Heart right ventricle (tissue), 16 donors: ENCODE data around the gene RUNDC3A. TPM values are rescaled to one million over a fixed set of nuclear protein-coding genes. Genes with fewer than 3 reads are reported as not detected.

Experiments used
- ATAC-seq, 8 donors: fragments of 200-7000 bp; cut with Tn5 transposase; one replicate each; pipeline ENCODE4 v1.9.1; 2020; ENCODE audit warnings: mild to moderate bottlenecking in 8 of 8, moderate library complexity in 8 of 8, moderate number of reproducible peaks in 1 of 8
- DNase-seq, 2 donors: peaks; one replicate each; pipeline ENCODE4 v3.0.0-alpha.2; 2020
- H3K27ac ChIP-seq, 10 donors: fragments of 200-600 bp; sonication (generic) in 2 of 10; one replicate each; pipeline versions ENCODE4 v1.5.0 to v1.8.0; 2020 to 2022; ENCODE audit warnings: mild to moderate bottlenecking in 3 of 10
- H3K27me3 ChIP-seq, 7 donors: fragments of 200-600 bp; one replicate each; pipeline ENCODE4 v1.8.0; 2021 to 2022; ENCODE audit warnings: mild to moderate bottlenecking in 2 of 7
- H3K36me3 ChIP-seq, 9 donors: fragments of 200-600 bp; sonication (generic) in 1 of 9; one replicate each; pipeline versions ENCODE4 v1.5.0 to v1.8.0; 2020 to 2022; ENCODE audit warnings: mild to moderate bottlenecking in 2 of 9
- H3K4me1 ChIP-seq, 9 donors: fragments of 200-600 bp; sonication (generic) in 1 of 9; one replicate each; pipeline versions ENCODE4 v1.5.0 to v1.8.0; 2020 to 2022; ENCODE audit warnings: mild to moderate bottlenecking in 4 of 9
- H3K4me3 ChIP-seq, 10 donors: fragments of 200-600 bp; sonication (generic) in 2 of 10; one replicate each; pipeline versions ENCODE4 v1.5.0 to v1.8.0; 2020 to 2022; ENCODE audit warnings: mild to moderate bottlenecking in 7 of 10, moderate library complexity in 2 of 10
- H3K9me3 ChIP-seq, 11 donors: fragments of 200-600 bp in 10 of 11; sonication (generic) in 2 of 11; one replicate each; pipeline versions ENCODE4 v1.5.0 to v1.8.0; 2013 to 2022; ENCODE audit warnings: mild to moderate bottlenecking in 2 of 11, control low read depth in 1 of 11, moderate library complexity in 1 of 11
- WGBS, 2 donors: extraction: QIAGEN DNeasy Blood & Tissue Kit; methylation state at CpG; one replicate each; pipeline ENCODE4 v1.1.7; 2013; ENCODE audit warnings: inconsistent platforms in 1 of 2; 5-methylcytosine and 5-hydroxymethylcytosine counted together
- intact Hi-C, 10 donors: fragments of 100-400 bp; cut with DNase I; formaldehyde crosslinking; loops; one replicate each; pipeline versions ENCODE4 v1.11.1 to v1.14.2; 2022
- polyA plus RNA-seq, 2 donors: library from polyadenylated mRNA; stranded (reverse); fragments of 200-250 nt; gene quantifications; one replicate each; pipeline ENCODE4 v1.2.3, GENCODE V29; 2013
- total RNA-seq, 10 donors: library from RNA; stranded (reverse); fragmentation: NEBNext Ultra II Directional in 3 of 10; extraction: Animal tissue kit (Norgen Biotek cat#: 25700) in 3 of 10; gene quantifications; one replicate each; pipeline versions ENCODE4 v1.2.1 to v1.2.4, GENCODE V29; 2021 to 2023
- TF ChIP-seq, protein P1 (sequence below), 9 donors: fragments of 200-600 bp; sonication (generic) in 2 of 9; IDR thresholded peaks; one replicate each; pipeline versions ENCODE4 v1.5.0 to v1.8.0; 2021 to 2022; ENCODE audit warnings: antibody characterized with exemption in 9 of 9, mild to moderate bottlenecking in 5 of 9, moderate library complexity in 1 of 9
- donor health status: Arrhythmogenic right ventricular cardiomyopathy.
- donor health status: ischemic (EF 13 %, LVEDD 7.1; RV severe dilation, severe dysfunction).
- donor health status: healthy with polysubstance abuse.
- donor health status: DM: no; HTN: yes; CAD: no.
- donor health status: DM: no; HTN: no; CAD: no.
- donor health status: ischemic (EF 25% LVEDD 6.9; RV normal size, moderate dysfunction).
- donor health status: ischemic (EF 25% LVEDD 5.7; RV mildly dilated, moderate dysfunction).
- donor health status: healthy.
- donor health status: DM: yes; HTN: yes; CAD: no.
- donor health status: Ischemic cardiomyopathy.
- donor health status: ischemic (EF 35%, LVEDD 5.7; RV mildly dilated, moderate dysfunction).
- donor health status: nonischemic (EF 11% LVEDD 7.7; RV severe dilation, severe dysfunction).
- donor health status: DM: yes; HTN: yes; CAD: no.
- donor health status: PGD.
- donor health status: ischemic (EF 29% LVEDD 5.4; RV normal size, mild dysfunction).
- donor health status: nonischemic (EF 23%, LVEDD 6.1; RV moderate dilation, normal function).

RUNDC3A gene
- total and polyA plus RNA-seq, 12 donors: 0.15 to 1.9 (median 0.54) TPM; not detected in 2

DNA sequence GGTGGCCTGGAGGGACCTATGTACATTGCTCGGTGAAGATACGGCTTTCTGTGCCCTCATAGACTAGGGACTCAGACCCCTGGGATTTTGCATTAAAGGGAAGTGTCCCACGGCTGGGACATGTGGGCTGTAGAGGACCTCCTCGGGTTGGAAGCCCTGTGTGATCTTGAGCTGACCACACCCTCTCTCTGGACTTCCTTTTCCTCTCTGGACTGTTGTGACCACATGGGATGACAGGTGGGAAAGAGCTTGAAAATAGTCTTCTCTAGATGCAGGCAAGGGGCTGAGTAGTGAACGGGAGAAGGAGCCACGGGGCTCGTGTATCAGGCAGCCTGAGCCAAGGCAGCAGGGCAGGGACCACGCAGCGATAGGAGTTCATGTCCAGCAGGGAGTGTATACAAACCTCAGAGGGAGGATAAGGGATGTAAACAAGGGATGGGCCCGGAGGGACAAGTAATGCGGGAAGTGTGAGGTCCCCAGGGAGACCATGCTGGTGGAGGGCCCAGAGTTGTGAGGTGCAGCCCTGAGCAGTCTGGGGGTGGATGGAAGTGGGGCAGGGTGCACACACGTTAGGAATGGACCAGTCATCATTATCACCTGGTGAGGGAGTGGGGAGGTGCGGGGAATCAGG lies 36.0 kb upstream of the RUNDC3A start:
- DNase-seq: no peak
- H3K4me3 ChIP-seq: no peak overlapping the region
- TF ChIP-seq, protein P1, sequence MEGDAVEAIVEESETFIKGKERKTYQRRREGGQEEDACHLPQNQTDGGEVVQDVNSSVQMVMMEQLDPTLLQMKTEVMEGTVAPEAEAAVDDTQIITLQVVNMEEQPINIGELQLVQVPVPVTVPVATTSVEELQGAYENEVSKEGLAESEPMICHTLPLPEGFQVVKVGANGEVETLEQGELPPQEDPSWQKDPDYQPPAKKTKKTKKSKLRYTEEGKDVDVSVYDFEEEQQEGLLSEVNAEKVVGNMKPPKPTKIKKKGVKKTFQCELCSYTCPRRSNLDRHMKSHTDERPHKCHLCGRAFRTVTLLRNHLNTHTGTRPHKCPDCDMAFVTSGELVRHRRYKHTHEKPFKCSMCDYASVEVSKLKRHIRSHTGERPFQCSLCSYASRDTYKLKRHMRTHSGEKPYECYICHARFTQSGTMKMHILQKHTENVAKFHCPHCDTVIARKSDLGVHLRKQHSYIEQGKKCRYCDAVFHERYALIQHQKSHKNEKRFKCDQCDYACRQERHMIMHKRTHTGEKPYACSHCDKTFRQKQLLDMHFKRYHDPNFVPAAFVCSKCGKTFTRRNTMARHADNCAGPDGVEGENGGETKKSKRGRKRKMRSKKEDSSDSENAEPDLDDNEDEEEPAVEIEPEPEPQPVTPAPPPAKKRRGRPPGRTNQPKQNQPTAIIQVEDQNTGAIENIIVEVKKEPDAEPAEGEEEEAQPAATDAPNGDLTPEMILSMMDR (IDR thresholded peaks at IDR 0.05): no peak
- peaks cover 0 to 23% (median 11%) of the 10 kb centered on the region in 9 donors for H3K4me1 ChIP-seq
- WGBS, 2 donors: 38 to 40% methylated on average over 13 of the region's 13 CpGs
- no peaks in the 10 kb centered on the region for H3K27me3 ChIP-seq
- no peaks in the 10 kb centered on the region for H3K9me3 ChIP-seq
- H3K36me3 ChIP-seq: no peaks in the 10 kb centered on the region
- intact Hi-C loops: loop anchor here in 1 of 10 donors (10.0 kb wide), 1 partner anchor 48 kb away; no protein-coding TSS in a partner anchor
- peak overlapping the region in 7 of 10 donors; percentile 9 to 53 (median 36) for H3K27ac ChIP-seq
- ATAC-seq: peak; percentile 32 to 83 (median 68)

DNA sequence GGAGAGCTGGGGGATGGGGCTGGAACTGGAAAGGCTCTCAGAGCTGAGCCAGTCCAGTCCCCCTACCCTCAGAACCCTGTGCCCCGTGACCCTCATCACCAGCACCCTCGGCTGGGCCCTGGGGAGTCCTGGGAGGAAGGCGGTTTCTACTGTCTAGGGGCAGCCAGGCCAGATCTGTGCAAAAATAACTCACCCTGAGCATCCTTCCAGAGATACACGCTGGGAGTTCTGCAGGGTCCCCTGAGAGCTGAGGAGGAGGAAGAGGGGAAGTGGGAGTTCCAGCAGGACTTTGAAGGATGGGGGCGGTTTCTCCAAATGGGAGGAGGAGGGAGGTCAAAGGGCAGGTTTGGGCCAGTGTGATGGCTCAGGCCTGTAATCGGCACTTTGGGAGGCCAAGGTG lies 35.4 kb upstream of the RUNDC3A start:
- ATAC-seq (peak in 7 of 8 donors; percentile 27 to 71 (median 43)), DNase-seq (peak in 1 of 2 donors; percentile 21)
- Histone ChIP-seq H3K4me1 (peaks cover 0 to 23% (median 11%) of the 10 kb centered on the region in 9 donors), H3K27ac (peak overlapping the region in 6 of 10 donors; percentile 9 to 53 (median 38)), H3K36me3 (no peaks in the 10 kb centered on the region), H3K27me3 (no peaks in the 10 kb centered on the region), H3K9me3 (no peaks in the 10 kb centered on the region), H3K4me3 (no peak overlapping the region)
- TF ChIP-seq, protein P1 (IDR thresholded peaks at IDR 0.05): no peak
- intact Hi-C loops: loop anchor here in 1 of 10 donors (10.0 kb wide), 1 partner anchor 48 kb away; no protein-coding TSS in a partner anchor
- WGBS, 2 donors: 47 to 56% methylated on average over 6 of the region's 6 CpGs

DNA sequence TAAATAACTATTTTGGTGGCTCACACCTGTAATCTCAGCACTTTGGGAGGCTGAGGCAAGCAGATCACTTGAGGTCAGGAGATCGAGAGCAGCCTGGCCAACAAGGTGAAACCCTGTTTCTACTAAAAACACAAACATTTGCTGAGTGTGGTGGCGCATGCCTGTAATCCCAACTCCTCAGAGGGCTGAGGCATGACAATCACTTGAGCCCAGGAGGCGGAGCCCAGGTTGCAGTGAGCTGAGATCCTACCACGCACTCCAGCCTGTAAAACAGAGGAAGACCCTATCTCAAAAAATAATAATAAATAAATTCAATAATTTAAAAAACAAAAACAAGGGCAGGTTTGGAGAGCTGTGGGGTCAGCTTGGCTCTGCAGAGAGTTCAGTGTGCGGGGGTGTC lies 34.8 kb upstream of the RUNDC3A start:
- Histone ChIP-seq H3K27ac (peak overlapping the region in 2 of 10 donors; percentile 36 to 42), H3K27me3 (no peaks in the 10 kb centered on the region), H3K4me1 (peaks cover 0 to 23% (median 11%) of the 10 kb centered on the region in 9 donors), H3K4me3 (no peak overlapping the region), H3K9me3 (no peaks in the 10 kb centered on the region), H3K36me3 (no peaks in the 10 kb centered on the region)
- 89 to 93% methylated on average over 5 of the region's 5 CpGs for WGBS, 2 donors
- ATAC-seq (no peak), DNase-seq (no peak)
- intact Hi-C loops: loop anchor here in 1 of 10 donors (10.0 kb wide), 1 partner anchor 49 kb away; no protein-coding TSS in a partner anchor
- TF ChIP-seq, protein P1 (IDR thresholded peaks at IDR 0.05): no peak

DNA sequence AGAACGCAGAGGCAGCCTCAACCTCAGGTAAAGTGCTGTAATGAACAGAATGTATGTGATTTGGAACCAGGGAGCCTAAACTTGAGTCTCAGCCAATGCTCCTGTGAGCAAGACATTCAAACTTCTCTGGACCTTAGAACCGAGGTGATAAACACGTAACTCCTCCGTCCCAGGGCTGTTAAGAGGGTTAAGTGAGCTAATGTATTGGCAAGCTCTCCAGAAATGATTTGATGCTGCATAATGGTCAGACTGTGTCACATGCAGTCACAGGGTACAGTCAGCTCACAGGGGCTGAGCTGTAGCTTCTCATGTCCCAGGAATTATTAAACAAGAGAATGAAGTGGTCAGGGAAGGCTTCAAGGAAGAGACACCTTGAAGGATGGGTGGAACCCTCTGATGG lies 30.4 kb upstream of the RUNDC3A start:
- intact Hi-C loops: loop anchor here in 5 of 10 donors (2.0 to 10.0 kb wide), 4 partner anchors 31 to 56 kb away; no protein-coding TSS in a partner anchor
- Histone ChIP-seq H3K4me3 (no peak overlapping the region), H3K9me3 (no peaks in the 10 kb centered on the region), H3K27me3 (no peaks in the 10 kb centered on the region), H3K27ac (no peak overlapping the region), H3K36me3 (no peaks in the 10 kb centered on the region), H3K4me1 (peaks cover 5 to 25% (median 23%) of the 10 kb centered on the region in 9 donors)
- no peak for DNase-seq
- TF ChIP-seq, protein P1 (IDR thresholded peaks at IDR 0.05): no peak
- WGBS, 2 donors: 71 to 89% methylated on average over 4 of the region's 4 CpGs
- ATAC-seq: no peak
